Right lobe of liver (tissue), 4 donors: Measurements from ENCODE around the gene NOL4L.

Source experiments
- POLR2A ChIP-seq: fragments of 450-650 bp; IDR thresholded peaks from one replicate; pipeline ENCODE4 v1.6.1; 2017; ENCODE audit warnings: antibody characterized with exemption, mild to moderate bottlenecking
- TF ChIP-seq, protein P1 (sequence below), 4 donors: fragments of 200-600 bp in 3 of 4; fragments of 450-650 bp in 1 of 4; IDR thresholded peaks; one replicate each; pipeline versions ENCODE4 v1.5.1 to v1.8.0; 2016 to 2022; ENCODE audit warnings: antibody characterized with exemption in 4 of 4, mild to moderate bottlenecking in 2 of 4
- donor health status: DM: no; HTN: no; CAD: no.
- donor health status: DM: no; HTN: no; CAD: no.
- donor health status: DM: no; HTN: yes; CAD: no.

DNA sequence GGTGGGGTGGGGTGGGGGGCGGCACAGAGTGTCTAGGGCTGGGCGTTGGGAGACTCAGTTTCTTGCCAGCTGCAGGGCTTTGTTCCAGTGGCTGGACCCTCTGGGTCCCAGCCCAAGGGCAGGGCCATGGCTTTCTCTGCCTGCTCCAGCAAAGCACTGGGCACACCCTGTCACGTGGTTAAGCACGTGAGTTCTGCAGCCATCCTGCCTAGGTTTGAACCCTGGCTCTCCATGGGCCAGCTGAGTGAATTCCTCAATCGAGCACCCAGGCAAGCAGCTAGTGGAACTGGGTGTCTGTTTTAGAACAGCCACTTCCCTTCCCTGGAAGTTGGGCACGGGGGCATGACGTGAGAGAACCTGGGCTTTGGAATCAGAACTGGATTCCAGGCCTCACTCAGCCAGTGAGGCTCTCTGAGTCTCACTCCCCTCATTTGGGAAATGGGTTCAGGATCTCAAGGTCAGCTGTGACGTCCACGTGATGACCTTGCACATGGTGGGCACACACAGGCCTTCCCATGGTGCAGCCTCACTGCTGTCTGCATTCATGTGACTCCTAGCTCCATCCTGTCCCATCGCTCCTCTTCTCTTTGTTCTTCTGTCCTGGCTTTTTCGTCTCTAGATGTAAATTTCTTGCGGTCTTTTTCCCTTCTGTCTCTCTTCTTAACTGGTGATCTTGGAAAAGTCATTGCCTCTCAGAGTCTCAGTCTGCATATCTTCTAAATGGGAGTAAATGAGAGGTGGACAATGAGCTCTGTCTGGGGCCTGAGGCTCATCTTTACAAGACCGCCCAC, 45.9 kb downstream of the NOL4L start:
- TF ChIP-seq, protein P1, sequence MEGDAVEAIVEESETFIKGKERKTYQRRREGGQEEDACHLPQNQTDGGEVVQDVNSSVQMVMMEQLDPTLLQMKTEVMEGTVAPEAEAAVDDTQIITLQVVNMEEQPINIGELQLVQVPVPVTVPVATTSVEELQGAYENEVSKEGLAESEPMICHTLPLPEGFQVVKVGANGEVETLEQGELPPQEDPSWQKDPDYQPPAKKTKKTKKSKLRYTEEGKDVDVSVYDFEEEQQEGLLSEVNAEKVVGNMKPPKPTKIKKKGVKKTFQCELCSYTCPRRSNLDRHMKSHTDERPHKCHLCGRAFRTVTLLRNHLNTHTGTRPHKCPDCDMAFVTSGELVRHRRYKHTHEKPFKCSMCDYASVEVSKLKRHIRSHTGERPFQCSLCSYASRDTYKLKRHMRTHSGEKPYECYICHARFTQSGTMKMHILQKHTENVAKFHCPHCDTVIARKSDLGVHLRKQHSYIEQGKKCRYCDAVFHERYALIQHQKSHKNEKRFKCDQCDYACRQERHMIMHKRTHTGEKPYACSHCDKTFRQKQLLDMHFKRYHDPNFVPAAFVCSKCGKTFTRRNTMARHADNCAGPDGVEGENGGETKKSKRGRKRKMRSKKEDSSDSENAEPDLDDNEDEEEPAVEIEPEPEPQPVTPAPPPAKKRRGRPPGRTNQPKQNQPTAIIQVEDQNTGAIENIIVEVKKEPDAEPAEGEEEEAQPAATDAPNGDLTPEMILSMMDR (IDR thresholded peaks at IDR 0.05) = no peak
- TF ChIP-seq POLR2A = no peak
